H9 (cell line): ENCODE data around the gene MAGI1. TPM values are rescaled to one million over a fixed set of nuclear protein-coding genes. Genes with fewer than 3 reads are reported as not detected.

Experiments
- DNase-seq: peaks from one replicate; pipeline ENCODE4 v3.0.0-alpha.2; 2017
- H2AFZ ChIP-seq: one replicate; pipeline ENCODE4 v1.6.1; 2013; ENCODE audit warnings: mild to moderate bottlenecking, low read length, control low read depth, moderate library complexity
- H2AK5ac ChIP-seq: 2 replicates; pipeline ENCODE4 v1.6.1; 2013; ENCODE audit warnings: low read length, control low read depth, mixed read lengths; ENCODE audit not compliant: insufficient read length
- H2BK120ac ChIP-seq: one replicate; pipeline ENCODE4 v1.6.1; 2013; ENCODE audit warnings: low read depth, mild to moderate bottlenecking, low read length, control low read depth, inconsistent platforms; ENCODE audit not compliant: poor library complexity, severe bottlenecking
- H2BK12ac ChIP-seq: 2 replicates; pipeline ENCODE4 v1.6.1; 2013; ENCODE audit warnings: low read length, control low read depth, mixed read lengths, low read depth; ENCODE audit not compliant: insufficient read length
- H2BK15ac ChIP-seq: 2 replicates; pipeline ENCODE4 v1.6.1; 2013; ENCODE audit warnings: low read depth, low read length, control low read depth
- H2BK20ac ChIP-seq: one replicate; pipeline ENCODE4 v1.6.1; 2013; ENCODE audit warnings: low read depth, mild to moderate bottlenecking, low read length, control low read depth, inconsistent platforms; ENCODE audit not compliant: poor library complexity, severe bottlenecking
- H2BK5ac ChIP-seq: 2 replicates; pipeline ENCODE4 v1.6.1; 2013; ENCODE audit warnings: low read length, control low read depth, mixed read lengths; ENCODE audit not compliant: insufficient read length
- H3K14ac ChIP-seq: 2 replicates; pipeline ENCODE4 v1.6.1; 2013; ENCODE audit warnings: low read length, control low read depth; ENCODE audit not compliant: insufficient read depth
- H3K18ac ChIP-seq: 2 replicates; pipeline ENCODE4 v1.6.1; 2013; ENCODE audit warnings: low read depth, mild to moderate bottlenecking, mixed read lengths, low read length, control low read depth; ENCODE audit not compliant: insufficient read length
- H3K23ac ChIP-seq: 2 replicates; pipeline ENCODE4 v1.6.1; 2013; ENCODE audit warnings: low read length, control low read depth, mixed read lengths, low read depth; ENCODE audit not compliant: insufficient read length
- H3K23me2 ChIP-seq: 2 replicates; pipeline ENCODE4 v1.6.1; 2013; ENCODE audit warnings: low read depth, mild to moderate bottlenecking, mixed read lengths, low read length, control low read depth; ENCODE audit not compliant: insufficient read length, poor library complexity, severe bottlenecking
- H3K27ac ChIP-seq: 2 replicates; pipeline ENCODE4 v1.5.1; 2013; ENCODE audit warnings: low read length, control low read depth, mixed read lengths, low read depth; ENCODE audit not compliant: insufficient read length
- H3K27me3 ChIP-seq: 2 replicates; pipeline ENCODE4 v1.6.1; 2013; ENCODE audit warnings: low read length, control low read depth, inconsistent platforms; ENCODE audit not compliant: insufficient read depth
- H3K4ac ChIP-seq: 2 replicates; pipeline ENCODE4 v1.6.1; 2013; ENCODE audit warnings: low read depth, mild to moderate bottlenecking, control low read depth, inconsistent platforms, low read length, moderate library complexity
- H3K4me1 ChIP-seq: 2 replicates; pipeline ENCODE4 v1.6.1; 2013; ENCODE audit warnings: low read length, control low read depth, inconsistent platforms; ENCODE audit not compliant: insufficient read depth
- H3K4me2 ChIP-seq: 2 replicates; pipeline ENCODE4 v1.6.1; 2013; ENCODE audit warnings: low read length, control low read depth, mixed read lengths; ENCODE audit not compliant: insufficient read length, insufficient read depth
- H3K56ac ChIP-seq: 2 replicates; pipeline ENCODE4 v1.6.1; 2013; ENCODE audit warnings: low read depth, mild to moderate bottlenecking, mixed read lengths, low read length, control low read depth; ENCODE audit not compliant: insufficient read length
- H3K79me1 ChIP-seq: 2 replicates; pipeline ENCODE4 v1.6.1; 2013; ENCODE audit warnings: low read depth, mild to moderate bottlenecking, moderate library complexity, low read length, control low read depth, inconsistent platforms; ENCODE audit not compliant: insufficient read depth, poor library complexity, severe bottlenecking
- H3K79me2 ChIP-seq: 2 replicates; pipeline ENCODE4 v1.6.1; 2013; ENCODE audit warnings: low read length, control low read depth, inconsistent platforms; ENCODE audit not compliant: insufficient read depth
- H3K9ac ChIP-seq: 2 replicates; pipeline ENCODE4 v1.6.1; 2013; ENCODE audit warnings: low read length, control low read depth, mixed read lengths; ENCODE audit not compliant: insufficient read length; ENCODE audit errors: extremely low read depth
- H3K9me3 ChIP-seq: one replicate; pipeline ENCODE4 v1.6.1; 2013; ENCODE audit warnings: low read depth, low read length, inconsistent platforms; ENCODE audit not compliant: control insufficient read depth
- H3T11ph ChIP-seq: one replicate; pipeline ENCODE4 v1.6.1; 2013; ENCODE audit warnings: mild to moderate bottlenecking, low read length, control low read depth, inconsistent platforms
- H4K20me1 ChIP-seq: one replicate; pipeline ENCODE4 v1.6.1; 2013; ENCODE audit not compliant: control insufficient read depth, insufficient read length, insufficient read depth
- H4K5ac ChIP-seq: 2 replicates; pipeline ENCODE4 v1.6.1; 2013; ENCODE audit warnings: low read depth, mild to moderate bottlenecking, mixed read lengths, low read length, control low read depth; ENCODE audit not compliant: insufficient read length
- H4K8ac ChIP-seq: replicated peaks from 2 replicates; pipeline ENCODE4 v1.6.1; 2013; ENCODE audit warnings: low read length, control low read depth, mixed read lengths, low read depth; ENCODE audit not compliant: insufficient read length
- H4K91ac ChIP-seq: 2 replicates; pipeline ENCODE4 v1.6.1; 2013; ENCODE audit warnings: low read depth, mild to moderate bottlenecking, moderate library complexity, mixed read lengths, low read length, control low read depth; ENCODE audit not compliant: insufficient read length
- H3K27ac Mint-ChIP-seq, 3 experiments: 2 replicates in 2 of 3; 3 replicates in 1 of 3; pipeline ENCODE4 v1.8.0; 2020 to 2021; ENCODE audit warnings: mixed read lengths in 3 of 3, mild to moderate bottlenecking in 1 of 3, moderate library complexity in 1 of 3
- H3K27me3 Mint-ChIP-seq: 2 replicates; pipeline ENCODE4 v1.8.0; 2021; ENCODE audit warnings: low read depth, mild to moderate bottlenecking, moderate library complexity, mixed read lengths
- H3K36me3 Mint-ChIP-seq, 3 experiments: 2 replicates in 2 of 3; 3 replicates in 1 of 3; pipeline ENCODE4 v1.8.0; 2020 to 2021; ENCODE audit warnings: low read depth in 3 of 3, mixed read lengths in 3 of 3; ENCODE audit not compliant: insufficient read depth in 1 of 3
- H3K4me1 Mint-ChIP-seq, 2 experiments: 2 replicates each; pipeline ENCODE4 v1.8.0; 2020; ENCODE audit warnings: mixed read lengths in 2 of 2
- H3K4me3 Mint-ChIP-seq, 2 experiments: 2 replicates in 1 of 2; 3 replicates in 1 of 2; pipeline ENCODE4 v1.8.0; 2020 to 2021; ENCODE audit warnings: mild to moderate bottlenecking in 2 of 2, mixed read lengths in 2 of 2, moderate library complexity in 1 of 2
- H3K9me3 Mint-ChIP-seq, 2 experiments: 2 replicates in 1 of 2; 3 replicates in 1 of 2; pipeline ENCODE4 v1.8.0; 2020; ENCODE audit warnings: mild to moderate bottlenecking in 2 of 2, mixed read lengths in 2 of 2, moderate library complexity in 1 of 2
- CTCF ChIP-seq: fragments of 200-600 bp; sonication (generic); conservative IDR thresholded peaks from 3 replicates; pipeline ENCODE4 v1.8.0; 2021; ENCODE audit warnings: antibody characterized with exemption, mild to moderate bottlenecking
- WGBS: extraction: QIAGEN DNeasy Blood & Tissue Kit; methylation state at CpG from one replicate; pipeline ENCODE4 v1.1.7; 2013; ENCODE audit warnings: missing lambda C conversion rate, low lambda C conversion rate, mixed read lengths; ENCODE audit not compliant: insufficient read length; ENCODE audit errors: extremely low coverage; 5-methylcytosine and 5-hydroxymethylcytosine counted together
- total RNA-seq: library from RNA; stranded (reverse); gene quantifications from 2 replicates; pipeline ENCODE4 v1.2.1, GENCODE V29; 2021

The MAGI1 gene
- total RNA-seq, 1 experiment from 2014 or later, result 65.7 TPM

- no peaks in the 10 kb centered on the region for H3K4me1 ChIP-seq
- Mint-ChIP-seq H3K36me3 (peaks cover 3 to 11% (median 5%) of the 10 kb centered on the region in 3 experiments; a peak in 6 of 7 replicates), H3K27me3 (no peaks in the 10 kb centered on the region), H3K27ac (0 out of 7 replicates have a peak overlapping the region, but pooled peaks of 1 of the 3 experiments have one; percentile 9), H3K9me3 (no peaks in the 10 kb centered on the region), H3K4me1 (peaks cover 15 to 21% of the 10 kb centered on the region in 2 experiments), H3K4me3 (no peak overlapping the region)
- H3K56ac ChIP-seq, result no peak overlapping the region
- H3K9me3 ChIP-seq, result no peaks in the 10 kb centered on the region
- H3K4ac ChIP-seq, result no peak overlapping the region
- H2BK12ac ChIP-seq, result no peak overlapping the region
- H3K4me2 ChIP-seq, result no peak overlapping the region
- no peaks in the 10 kb centered on the region for H3K79me1 ChIP-seq
- no peak for TF ChIP-seq CTCF
- DNase-seq, result no peak
- peaks cover 2% of the 10 kb centered on the region; the same call in 1 of the 2 replicates for H3K79me2 ChIP-seq
- no peak overlapping the region for H3T11ph ChIP-seq
- no peak overlapping the region for H2AFZ ChIP-seq
- H3K27ac ChIP-seq, result no peak overlapping the region
- no peak overlapping the region for H2AK5ac ChIP-seq
- H2BK15ac ChIP-seq, result no peak overlapping the region
- H4K20me1 ChIP-seq, result no peaks in the 10 kb centered on the region
- H3K27me3 ChIP-seq, result no peaks in the 10 kb centered on the region
- no peak overlapping the region for H2BK5ac ChIP-seq
- H4K8ac ChIP-seq, result no peak overlapping the region
- H3K23me2 ChIP-seq, result no peaks in the 10 kb centered on the region
- no peak overlapping the region for H4K5ac ChIP-seq
- no peak overlapping the region for H3K23ac ChIP-seq
- H3K9ac ChIP-seq, result no peak overlapping the region
- no peak overlapping the region for H2BK120ac ChIP-seq
- no peak overlapping the region for H4K91ac ChIP-seq
- no peak overlapping the region for H2BK20ac ChIP-seq
- no peak overlapping the region for H3K14ac ChIP-seq
- H3K18ac ChIP-seq, result no peak overlapping the region
- no CpG with 5 or more reads among the region's 6 CpGs for WGBS
These were observed 59.6 kb downstream of the MAGI1 start for GRCh38 chr3:65979162-65979561.
